HepG2 (cell line): ENCODE data around the gene MAPK8IP1. TPM values are rescaled to one million over a fixed set of nuclear protein-coding genes. Genes with fewer than 3 reads are reported as not detected.

Experiments
- ATAC-seq: fragments of 200-7000 bp; cut with Tn5 transposase; 3 replicates; pipeline ENCODE4 v1.9.1; 2020; ENCODE audit warnings: mild to moderate bottlenecking, moderate library complexity
- BruUV-seq: library from RNA; stranded (reverse); fragments of 400-500 nt; replicated peaks from 2 replicates; lab custom pipeline; 2021; lab: Mats Ljungman, UMichigan
- CTCF ChIA-PET: fragments of 300-600 bp; formaldehyde crosslinking; extraction: SDS; loops from one replicate; lab custom pipeline; 2021; ENCODE audit warnings: low total read pairs, inconsistent platforms, low intra/inter-chr PET ratio; lab: Yijun Ruan, JAX
- POLR2A ChIA-PET: fragments of 350-600 bp; sonication (Branson Sonifier 250); formaldehyde crosslinking; loops from one replicate; lab custom pipeline; 2020; ENCODE audit warnings: antibody characterized with exemption, inconsistent platforms; lab: Yijun Ruan, JAX
- DNase-seq: peaks from one replicate; pipeline ENCODE4 v3.0.0-alpha.2; 2015; ENCODE audit warnings: low spot score
- FAIRE-seq: peaks from 3 replicates; lab custom pipeline; 2011; peaks lifted over from hg19 to GRCh38; lab: Jason Lieb, UNC
- H2AFZ ChIP-seq: one replicate; pipeline ENCODE4 v1.6.1; 2011; ENCODE audit warnings: low read length, inconsistent platforms
- H3K27ac ChIP-seq: fragments of 300-600 bp; 3 replicates; pipeline ENCODE4 v1.8.0; 2011; ENCODE audit warnings: mixed run types, mild to moderate bottlenecking, mixed read lengths, low read length, inconsistent platforms; ENCODE audit not compliant: insufficient read depth; ENCODE audit errors: extremely low read length
- H3K27me3 ChIP-seq, 2 experiments: fragments of 200-600 bp in 1 of 2; 2 replicates in 1 of 2; 3 replicates in 1 of 2; pipeline versions ENCODE4 v1.6.0 to v1.8.0; 2011; ENCODE audit warnings: low read length in 2 of 2, mild to moderate bottlenecking in 2 of 2, moderate library complexity in 2 of 2, inconsistent platforms in 1 of 2; ENCODE audit not compliant: insufficient read depth in 2 of 2, control insufficient read depth in 1 of 2
- H3K36me3 ChIP-seq, 2 experiments: fragments of 200-600 bp in 1 of 2; replicated peaks in 1 of 2; 2 replicates in 1 of 2; 3 replicates in 1 of 2; pipeline versions ENCODE4 v1.5.1 to v1.8.0; 2011; ENCODE audit warnings: low read length in 2 of 2, inconsistent platforms in 1 of 2; ENCODE audit not compliant: insufficient read depth in 2 of 2, control insufficient read depth in 1 of 2
- H3K4me1 ChIP-seq: 2 replicates; pipeline ENCODE4 v1.5.1; 2012; ENCODE audit warnings: low read length, inconsistent platforms; ENCODE audit not compliant: insufficient read depth
- H3K4me2 ChIP-seq: 2 replicates; pipeline ENCODE4 v1.6.0; 2011; ENCODE audit warnings: low read depth, low read length, inconsistent platforms
- H3K4me3 ChIP-seq, 3 experiments: fragments of 200-600 bp in 1 of 3; sonication (generic), shearing (Covaris generic) in 1 of 3; replicated peaks in 1 of 3; 2 replicates each; pipeline ENCODE4 v1.5.1; 2011 to 2016; ENCODE audit warnings: low read length in 3 of 3, inconsistent platforms in 2 of 3, low read depth in 2 of 3, mild to moderate bottlenecking in 2 of 3, control low read depth in 1 of 3, mixed read lengths in 1 of 3; ENCODE audit not compliant: insufficient read depth in 1 of 3
- H3K79me2 ChIP-seq: one replicate; pipeline ENCODE4 v1.6.1; 2011; ENCODE audit warnings: low read length, inconsistent platforms; ENCODE audit not compliant: insufficient read depth
- H3K9ac ChIP-seq: 2 replicates; pipeline ENCODE4 v1.6.0; 2011; ENCODE audit warnings: mild to moderate bottlenecking, low read depth, low read length, inconsistent platforms; ENCODE audit not compliant: insufficient read depth
- H3K9me3 ChIP-seq: 2 replicates; pipeline ENCODE4 v1.5.1; 2012; ENCODE audit warnings: mild to moderate bottlenecking, low read length
- H4K20me1 ChIP-seq: 2 replicates; pipeline ENCODE4 v1.6.0; 2011; ENCODE audit warnings: inconsistent platforms, mild to moderate bottlenecking, low read length, moderate library complexity; ENCODE audit not compliant: insufficient read depth
- ARID2 ChIP-seq: sonication (generic); formaldehyde crosslinking; IDR thresholded peaks from 2 replicates; pipeline ENCODE4 v1.8.1; 2022; ENCODE audit warnings: mild to moderate bottlenecking, missing genetic modification reagents, borderline replicate concordance
- GABPB1 ChIP-seq: IDR thresholded peaks from 2 replicates; pipeline ENCODE4 v1.6.1; 2016; ENCODE audit warnings: mild to moderate bottlenecking, missing genetic modification reagents, moderate library complexity, missing compliant biosample characterization
- GATAD2A ChIP-seq: IDR thresholded peaks from 2 replicates; pipeline ENCODE4 v1.6.1; 2016
- NFKB2 ChIP-seq: sonication (generic); formaldehyde crosslinking; IDR thresholded peaks from 2 replicates; pipeline ENCODE4 v1.4.0; 2020; ENCODE audit warnings: missing genetic modification reagents, borderline replicate concordance
- NONO ChIP-seq, 2 experiments: fragments of 450-650 bp in 1 of 2; sonication (generic) in 1 of 2; formaldehyde crosslinking in 1 of 2; IDR thresholded peaks in 1 of 2; conservative IDR thresholded peaks in 1 of 2; 2 replicates each; pipeline versions ENCODE4 v1.6.1 to v1.8.0; 2017 to 2022; ENCODE audit warnings: mild to moderate bottlenecking in 1 of 2, missing genetic modification reagents in 1 of 2, moderate library complexity in 1 of 2
- RAD21 ChIP-seq: fragments of 450-650 bp; formaldehyde crosslinking; IDR thresholded peaks from 2 replicates; pipeline ENCODE4 v1.5.0; 2020; ENCODE audit warnings: mild to moderate bottlenecking
- REST ChIP-seq, 2 experiments: IDR thresholded peaks; 2 replicates each; pipeline ENCODE4 v1.6.1; 2011 to 2012; ENCODE audit warnings: low read length in 2 of 2, borderline replicate concordance in 1 of 2, low read depth in 1 of 2, mild to moderate bottlenecking in 1 of 2, moderate library complexity in 1 of 2
- SNAPC4 ChIP-seq: sonication (generic); formaldehyde crosslinking; IDR thresholded peaks from 2 replicates; pipeline ENCODE4 v1.4.0; 2020; ENCODE audit warnings: mild to moderate bottlenecking, missing genetic modification reagents
- ZNF224 ChIP-seq: sonication (generic); formaldehyde crosslinking; IDR thresholded peaks from 2 replicates; pipeline ENCODE4 v1.5.0; 2020; ENCODE audit warnings: mild to moderate bottlenecking, missing genetic modification reagents
- ZNF629 ChIP-seq: sonication (generic); formaldehyde crosslinking; conservative IDR thresholded peaks from 2 replicates; pipeline ENCODE4 v1.5.0; 2020; ENCODE audit warnings: missing genetic modification reagents
- WGBS: methylation state at CpG from one replicate; pipeline ENCODE4 v1.1.6; 2017; ENCODE audit warnings: low lambda C conversion rate; 5-methylcytosine and 5-hydroxymethylcytosine counted together
- in situ Hi-C: cut with HindIII; loops from 2 replicates; pipeline ENCODE4 v1.10.0; 2017; ENCODE audit warnings: low pct_unique_long_range_greater_than_20kb; ENCODE audit not compliant: extremely low pct_ligation_motif_present
- intact Hi-C: fragments of 100-400 bp; cut with micrococcal nuclease; formaldehyde crosslinking; loops from one replicate; pipeline ENCODE4 v1.10.0; 2022; ENCODE audit not compliant: unreplicated experiment
- polyA plus RNA-seq, 8 experiments: library from polyadenylated mRNA; depleted of rRNA in 3 of 8; stranded (reverse) in 7 of 8; unstranded in 1 of 8; fragments of >200 nt; fragmentation: Illumina TruSeq in 4 of 8; extraction: Trizol in 4 of 8; gene quantifications; 2 replicates each; pipeline versions ENCODE4 v1.2.1 to v1.2.3, GENCODE V29; 2011 to 2016; ENCODE audit warnings: low read depth in 4 of 8, missing spikeins in 1 of 8, mixed read lengths in 1 of 8; ENCODE audit not compliant: insufficient read depth in 1 of 8
- total RNA-seq, 5 experiments: library from RNA; depleted of rRNA; stranded (reverse); fragments of >200 nt; fragmentation: Illumina TruSeq; extraction: Trizol; gene quantifications; 2 replicates each; pipeline ENCODE4 v1.2.3, GENCODE V29; 2016; ENCODE audit warnings: low read depth in 1 of 5

The MAPK8IP1 gene
- total and polyA plus RNA-seq, 2 of the 13 experiments (the other 11 are each of a cell fraction or from before 2014, with no cell fraction given): 2.2 to 4.2 TPM

- 94% methylated on average over 6 of the region's 6 CpGs for WGBS
- no peak overlapping the region for H3K4me2 ChIP-seq
- 0 out of 5 replicates have a peak, but pooled peaks cover 0 to 1% of the 10 kb centered on the region in 2 experiments for H3K27me3 ChIP-seq
- ChIA-PET CTCF (no interaction called here), POLR2A (no interaction called here)
- ATAC-seq: no peak
- BruUV-seq: no TSS peak
- H4K20me1 ChIP-seq: no peaks in the 10 kb centered on the region
- in situ Hi-C loops: no loop called here
- intact Hi-C loops: loop anchor here (5.0 kb wide), 1 partner anchor 78 kb away; the partner anchor contains the start of gene CRY2
- no peak overlapping the region for H2AFZ ChIP-seq
- FAIRE-seq: no peak
- no peak overlapping the region for H3K9ac ChIP-seq
- H3K36me3 ChIP-seq: no peaks in the 10 kb centered on the region; a peak in 1 of 5 replicates
- no peak for DNase-seq
- no peak overlapping the region for H3K27ac ChIP-seq
- H3K4me1 ChIP-seq: peaks cover 34% of the 10 kb centered on the region
- H3K4me3 ChIP-seq: no peak overlapping the region
- TF ChIP-seq NFKB2 (CRISPR knock-in tag) (no peak), ZNF629 (peak; percentile 70), REST (IDR thresholded peaks at IDR 0.05; ENCODE audit: borderline replicate concordance in 1 of 2, low read depth in 1 of 2, low read length in 2 of 2) (peak in 1 of 2 experiments; percentile 50; a peak in 2 of 4 replicates)
- H3K79me2 ChIP-seq: no peaks in the 10 kb centered on the region
- H3K9me3 ChIP-seq: no peaks in the 10 kb centered on the region
These were observed 39.5 kb downstream of the MAPK8IP1 start for GRCh38 chr11:45924927-45925326.

GRCh38 chr11:45925550-45925949 lies 40.1 kb downstream of the MAPK8IP1 start:
- Histone ChIP-seq H4K20me1 (no peaks in the 10 kb centered on the region), H3K9me3 (no peaks in the 10 kb centered on the region), H3K4me3 (no peak overlapping the region), H3K9ac (no peak overlapping the region), H3K27ac (no peak overlapping the region), H3K36me3 (no peaks in the 10 kb centered on the region; a peak in 1 of 5 replicates), H3K4me2 (no peak overlapping the region), H3K4me1 (peaks cover 30% of the 10 kb centered on the region), H3K27me3 (0 out of 5 replicates have a peak, but pooled peaks cover 0 to 1% of the 10 kb centered on the region in 2 experiments), H3K79me2 (no peaks in the 10 kb centered on the region), H2AFZ (no peak overlapping the region)
- in situ Hi-C loops (no loop called here), intact Hi-C loops (no loop called here)
- ATAC-seq (no peak), DNase-seq (no peak), FAIRE-seq (no peak)
- ChIA-PET POLR2A (no interaction called here), CTCF (no interaction called here)
- no TSS peak for BruUV-seq
- 87% methylated on average over 3 of the region's 3 CpGs for WGBS
- TF ChIP-seq NONO (IDR thresholded peaks at IDR 0.05) (no peak), NONO (CRISPR knock-in tag; conservative IDR thresholded peaks at IDR 0.05) (no peak), GATAD2A (no peak), ARID2 (CRISPR knock-in tag) (no peak), GABPB1 (CRISPR knock-in tag) (no peak), RAD21 (CRISPR knock-in tag) (no peak), SNAPC4 (CRISPR knock-in tag) (no peak), ZNF224 (CRISPR knock-in tag) (no peak)
